Effector CD4-positive, alpha-beta T cell (primary cell): ENCODE measurements around the gene BOD1L1.

Experiments used
- DNase-seq: peaks from one replicate; pipeline ENCODE4 v3.0.0-alpha.2; 2020

Gene BOD1L1

GRCh38 chr4:13523591-13524503, 103.7 kb downstream of the BOD1L1 start:
- no peak for DNase-seq

GRCh38 chr4:13523105-13523477, 104.4 kb downstream of the BOD1L1 start:
- DNase-seq: no peak

DNA sequence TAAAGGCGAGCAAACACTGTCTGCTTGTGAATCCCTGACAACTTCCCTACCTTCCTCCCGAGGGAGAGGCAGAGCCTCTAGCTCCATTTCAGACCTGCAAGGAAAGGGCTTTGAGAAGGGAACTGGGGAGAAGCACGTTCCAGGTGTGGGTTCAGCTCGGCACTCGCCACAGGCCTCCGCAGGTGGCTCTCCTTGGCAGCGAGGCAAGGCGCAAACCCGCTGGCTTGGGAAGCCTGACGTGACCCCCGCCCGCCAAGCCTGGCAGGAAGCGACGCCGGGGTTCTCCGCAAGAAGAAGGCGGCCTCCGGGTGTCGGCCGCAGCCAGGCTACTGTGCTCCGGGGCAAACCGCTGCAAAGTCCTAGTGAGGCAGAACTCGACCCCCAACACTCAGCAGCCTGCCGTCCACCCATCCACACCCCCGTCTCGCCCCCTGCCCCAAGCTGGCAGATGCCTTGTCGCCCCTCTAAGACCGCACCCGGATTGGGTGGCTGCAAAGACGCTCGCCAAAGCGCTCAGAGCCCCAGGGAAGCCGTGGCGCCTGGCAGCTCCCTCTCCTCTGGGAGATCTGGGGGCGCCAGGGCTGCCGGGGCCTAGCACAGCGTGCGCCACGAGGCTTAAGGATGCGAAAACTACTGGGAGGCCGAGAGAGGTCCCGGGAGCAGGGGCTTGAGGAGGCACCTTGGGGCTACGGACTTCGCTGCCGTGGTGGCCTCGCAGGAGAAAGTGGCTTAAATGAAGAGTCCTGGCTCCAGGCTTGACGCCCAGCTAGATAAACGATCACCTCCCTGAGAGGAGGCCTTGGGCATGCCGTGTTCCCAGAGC, 105.0 kb downstream of the BOD1L1 start:
- DNase-seq: no peak

DNA sequence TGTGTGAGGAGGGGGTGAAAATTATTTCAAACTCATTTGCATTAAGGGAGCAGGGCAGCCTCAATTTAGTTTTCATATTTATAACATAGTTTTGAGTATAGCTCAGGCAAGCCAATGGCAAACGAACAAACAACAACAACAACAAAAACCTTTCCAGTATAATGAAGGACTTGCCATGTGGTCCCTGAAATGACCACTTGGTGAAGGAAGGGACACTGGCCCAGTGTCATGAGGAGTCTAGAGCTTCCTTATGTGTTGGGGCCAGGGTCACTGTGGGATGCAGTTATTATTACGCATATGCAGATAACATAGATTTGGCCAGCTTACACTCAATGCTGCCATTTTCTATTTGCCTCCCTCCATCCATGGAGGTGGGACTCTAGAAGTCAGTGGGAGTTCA, 106.5 kb downstream of the BOD1L1 start:
- no peak for DNase-seq
